H1 (cell line): ENCODE measurements around the gene SCN3B.

ENCODE experiments used
- CHD2 ChIP-seq: IDR thresholded peaks from 2 replicates; pipeline ENCODE4 v1.6.1; 2012; ENCODE audit warnings: low read length, improper control_type of control experiment
- CTCF ChIP-seq, 3 experiments: IDR thresholded peaks; 1 replicate in 2 of 3; 2 replicates in 1 of 3; pipeline versions ENCODE4 v1.5.1 to v1.6.1; 2011; ENCODE audit warnings: low read length in 3 of 3, mild to moderate bottlenecking in 3 of 3, inconsistent platforms in 2 of 3, low read depth in 1 of 3, moderate library complexity in 1 of 3; ENCODE audit not compliant: insufficient read depth in 1 of 3; ENCODE audit errors: control extremely low read depth in 1 of 3
- EP300 ChIP-seq, 2 experiments: IDR thresholded peaks; 1 replicate in 1 of 2; 2 replicates in 1 of 2; pipeline ENCODE4 v1.6.1; 2011 to 2012; ENCODE audit warnings: low read depth in 2 of 2, low read length in 2 of 2, mild to moderate bottlenecking in 2 of 2, borderline replicate concordance in 1 of 2, inconsistent platforms in 1 of 2, moderate library complexity in 1 of 2
- JUND ChIP-seq: IDR thresholded peaks from 2 replicates; pipeline ENCODE4 v1.6.1; 2011; ENCODE audit warnings: mild to moderate bottlenecking, improper control_type of control experiment, low read length
- ZNF274 ChIP-seq: IDR thresholded peaks from 2 replicates; pipeline ENCODE4 v1.7.0; 2012; ENCODE audit warnings: low read length, borderline replicate concordance; ENCODE audit errors: extremely low read depth

GRCh38 chr11:123682696-123683410 is 28.4 kb upstream of the SCN3B start:
- TF ChIP-seq CTCF (IDR thresholded peaks at IDR 0.05; ENCODE audit: control extremely low read depth in 1 of 3, insufficient read depth in 1 of 3, low read depth in 1 of 3, low read length in 3 of 3) (no peak), ZNF274 (no peak), CHD2 (no peak), JUND (no peak), EP300 (IDR thresholded peaks at IDR 0.05; ENCODE audit: borderline replicate concordance in 1 of 2, low read depth in 2 of 2, low read length in 2 of 2) (no peak)
